Activated CD4-positive, CD25-positive, alpha-beta regulatory T cell treated with anti-CD3 and anti-CD28 coated beads, Interleukin-2, amount 50 U/mL, for 24 hours (primary cell): ENCODE measurements around the gene TMPRSS3.

Source experiments
- ATAC-seq, 2 donors: fragments of 150-1000 bp; cut with Tn5 transposase; one replicate each; pipeline ENCODE4 v1.10.0; 2021; ENCODE audit warnings: mild to moderate bottlenecking in 1 of 2, moderate library complexity in 1 of 2

Gene TMPRSS3

GRCh38 chr21:42369821-42370220 lies 26.0 kb downstream of the TMPRSS3 start:
- ATAC-seq: no peak

DNA sequence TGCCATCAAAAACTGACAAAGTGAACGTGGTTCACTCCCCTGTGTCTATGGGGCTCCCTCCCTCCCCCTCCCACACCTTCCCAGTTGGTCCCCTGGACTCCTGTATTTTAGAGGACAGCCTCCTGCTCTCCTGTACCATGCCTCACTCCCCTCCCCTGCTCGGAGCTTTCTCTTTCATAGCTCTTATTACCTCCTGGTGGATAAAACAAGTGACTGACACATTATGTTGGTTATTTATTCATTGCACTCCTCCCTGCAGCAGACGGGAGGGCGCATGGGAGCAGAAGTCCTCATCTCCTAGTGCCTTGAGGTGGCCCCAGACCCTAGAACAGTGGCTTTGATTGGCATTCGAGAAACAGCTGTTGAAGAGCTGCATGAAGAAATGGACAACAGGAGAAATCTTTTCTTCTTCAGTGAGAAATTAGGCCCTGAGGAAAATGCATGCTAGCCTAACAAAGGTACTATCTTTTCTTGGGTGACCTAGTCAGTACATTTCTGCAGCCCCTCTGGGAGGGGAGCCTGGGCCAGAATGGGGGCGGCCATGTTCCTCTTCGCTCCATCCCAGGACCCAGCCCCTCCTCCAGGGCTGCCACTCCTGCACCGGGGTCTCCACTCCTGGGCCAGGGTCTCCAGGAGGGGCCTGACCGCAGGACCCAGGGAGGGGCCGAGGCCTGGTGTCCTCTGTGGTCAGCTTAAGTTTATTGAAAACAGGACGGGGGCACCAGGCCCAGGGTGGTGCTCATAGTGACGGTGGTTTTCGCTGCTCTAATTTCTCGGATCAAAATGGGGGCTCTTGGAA lies 28.3 kb downstream of the TMPRSS3 start:
- no peak for ATAC-seq

- no peak for ATAC-seq
These were observed 29.4 kb downstream of the TMPRSS3 start, which contains the start of gene TFF1 for GRCh38 chr21:42366292-42367010. TFF1 (minus strand) TSS chr21:42366535; CDS start chr21:42366495, 40 bp downstream.

GRCh38 chr21:42365770-42366169 lies 30.1 kb downstream of the TMPRSS3 start:
- no peak for ATAC-seq

- ATAC-seq: no peak
These were observed 31.5 kb downstream of the TMPRSS3 start for GRCh38 chr21:42364304-42364865.

DNA sequence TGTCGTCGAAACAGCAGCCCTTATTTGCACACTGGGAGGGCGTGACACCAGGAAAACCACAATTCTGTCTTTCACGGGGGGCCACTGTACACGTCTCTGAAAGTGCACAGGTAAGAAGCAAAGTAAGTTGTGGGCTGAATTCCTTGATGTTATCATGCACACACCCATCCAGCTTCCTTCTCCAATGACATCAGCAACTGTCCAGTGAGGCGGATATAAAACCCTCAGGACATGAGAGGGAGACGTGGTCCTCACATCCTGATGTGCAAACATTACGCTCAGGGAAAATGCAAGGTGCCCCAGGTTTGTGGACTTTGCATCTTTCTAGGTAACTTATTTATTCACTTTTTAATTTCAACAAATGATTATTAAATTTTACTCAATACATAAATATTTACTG lies 32.5 kb downstream of the TMPRSS3 start:
- no peak for ATAC-seq

- no peak for ATAC-seq
These were observed 33.2 kb downstream of the TMPRSS3 start for GRCh38 chr21:42362700-42363099.

DNA sequence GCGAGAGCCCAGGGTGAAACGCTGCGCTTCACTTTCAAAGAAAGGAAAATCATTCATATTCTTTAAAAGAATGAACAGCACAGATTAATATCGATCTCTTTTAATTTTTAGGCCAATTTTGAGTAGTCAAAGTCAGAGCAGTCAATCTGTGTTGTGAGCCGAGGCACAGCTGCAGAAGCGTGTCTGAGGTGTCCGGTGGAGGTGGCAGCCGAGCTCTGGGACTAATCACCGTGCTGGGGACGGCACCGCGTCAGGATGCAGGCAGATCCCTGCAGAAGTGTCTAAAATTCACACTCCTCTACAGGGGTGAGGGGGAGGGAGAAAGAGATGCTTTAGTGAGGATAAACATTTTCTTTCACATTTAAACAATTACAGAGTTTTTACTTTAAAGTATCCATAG lies 33.7 kb downstream of the TMPRSS3 start:
- no peak for ATAC-seq

DNA sequence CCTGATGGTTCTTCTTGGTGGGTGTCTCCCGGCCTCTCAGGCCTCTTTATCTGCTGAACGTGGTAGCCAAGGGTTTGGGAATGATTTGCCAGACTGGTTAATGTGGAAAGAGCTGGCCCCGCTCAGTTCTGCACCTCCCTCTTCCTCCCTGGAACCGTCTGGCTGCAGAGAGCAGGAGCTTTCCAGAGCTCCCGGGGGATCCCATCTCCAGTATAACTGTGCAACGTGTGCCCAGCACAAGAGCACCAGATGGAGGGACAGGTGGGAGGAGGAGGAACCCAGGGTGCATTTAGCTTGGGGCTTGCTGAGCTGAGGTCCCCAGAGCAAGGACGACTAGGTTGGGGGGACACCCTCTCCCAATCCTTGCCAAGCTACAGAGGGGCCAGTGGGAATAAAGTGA lies 34.6 kb downstream of the TMPRSS3 start:
- no peak for ATAC-seq

DNA sequence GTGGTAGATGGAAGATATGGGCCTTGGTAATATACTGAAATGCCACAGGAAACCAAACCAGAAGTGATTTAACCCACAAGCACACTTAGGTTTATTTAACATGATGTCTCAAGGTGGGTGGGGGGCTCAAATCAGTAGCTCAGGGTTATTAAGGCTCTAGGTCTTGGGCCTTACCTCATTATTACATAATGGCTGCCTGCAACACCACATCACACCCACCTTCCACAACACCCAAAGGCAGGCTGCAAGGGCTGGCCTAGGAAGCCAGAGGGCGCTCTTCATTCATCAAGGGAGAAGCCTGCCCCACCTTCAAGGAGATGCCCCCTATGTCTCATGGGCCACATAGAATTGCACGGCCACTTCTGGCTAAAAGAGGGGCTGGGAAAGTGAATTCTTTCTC lies 35.5 kb downstream of the TMPRSS3 start:
- ATAC-seq: no peak

DNA sequence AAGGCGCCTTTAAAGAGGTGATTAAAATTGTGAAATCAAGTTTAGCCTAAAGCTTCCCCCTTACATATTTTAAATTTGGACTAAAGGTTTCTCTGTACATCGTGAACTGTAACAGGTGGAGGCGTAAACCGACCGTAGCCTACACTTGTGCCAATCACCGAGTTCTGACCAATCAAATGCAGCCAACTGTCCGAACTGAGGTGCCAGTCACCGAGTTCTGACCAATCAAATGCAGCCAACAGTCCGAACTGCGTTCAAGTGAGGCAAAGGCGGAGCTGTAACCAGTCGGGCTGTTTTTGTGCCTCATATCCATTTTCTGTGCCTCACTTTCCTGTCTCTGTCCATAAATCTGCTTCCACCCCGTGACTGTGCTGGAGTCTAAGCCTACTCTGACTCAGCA lies 36.9 kb downstream of the TMPRSS3 start:
- no peak for ATAC-seq

- ATAC-seq: no peak
These were observed 37.6 kb downstream of the TMPRSS3 start for GRCh38 chr21:42358261-42358660.

DNA sequence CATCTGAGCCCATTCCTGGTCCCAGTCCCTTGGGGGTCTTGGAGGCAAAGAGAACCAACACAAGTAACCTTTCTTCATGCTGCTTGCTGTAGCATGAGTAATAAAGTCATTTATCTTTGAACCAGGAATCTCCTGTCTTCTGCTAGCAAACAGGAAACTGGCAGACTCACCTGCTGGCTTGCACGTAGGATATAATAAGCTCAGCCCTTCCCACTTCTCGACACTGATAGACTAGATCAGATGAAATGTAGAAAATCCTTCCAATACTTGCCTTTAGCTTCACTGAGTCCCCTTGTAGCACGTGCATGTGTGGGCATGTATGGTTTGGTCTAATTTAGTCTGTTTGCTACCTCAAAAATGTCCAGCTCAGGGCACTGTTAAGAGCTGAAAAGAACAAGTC lies 38.5 kb downstream of the TMPRSS3 start:
- no peak for ATAC-seq

GRCh38 chr21:42356650-42357049 lies 39.2 kb downstream of the TMPRSS3 start:
- no peak for ATAC-seq

DNA sequence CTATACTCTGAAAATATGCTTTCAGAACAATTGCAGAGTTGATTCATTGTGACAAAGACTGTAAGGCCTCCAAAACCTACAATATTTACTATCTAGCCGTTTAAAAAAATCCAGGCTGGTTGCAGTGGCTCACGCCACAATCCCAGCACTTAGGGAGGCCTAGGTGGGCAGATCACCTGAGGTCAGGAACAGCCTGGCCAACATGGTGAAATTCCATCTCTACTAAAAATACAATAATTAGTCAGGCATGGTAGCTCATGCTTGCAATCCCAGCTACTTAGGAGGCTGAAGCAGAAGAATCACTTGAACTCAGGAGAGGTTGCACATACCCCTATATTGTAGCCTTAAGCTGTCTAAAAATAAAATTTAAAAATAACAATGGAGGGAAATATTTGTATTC lies 39.8 kb downstream of the TMPRSS3 start:
- no peak for ATAC-seq

DNA sequence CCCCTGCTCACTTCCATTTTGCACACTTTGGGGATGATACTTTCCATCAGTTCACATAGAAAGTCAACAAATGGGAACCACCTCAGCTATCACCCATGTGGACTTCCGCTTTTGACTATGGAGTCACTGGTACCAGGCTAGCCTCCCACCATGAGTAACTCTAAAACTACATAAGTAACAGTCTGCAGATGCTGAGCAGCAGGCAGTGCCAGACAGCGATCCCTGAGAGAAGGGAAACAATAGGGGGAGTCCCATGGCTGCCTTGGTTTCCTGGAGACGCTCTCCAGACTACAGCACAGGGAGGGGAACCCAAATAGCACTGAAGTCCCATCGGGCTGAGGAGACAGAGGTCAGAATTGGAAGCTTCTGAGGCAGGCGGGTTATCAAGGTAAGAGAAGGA lies 42.2 kb downstream of the TMPRSS3 start:
- ATAC-seq: no peak

DNA sequence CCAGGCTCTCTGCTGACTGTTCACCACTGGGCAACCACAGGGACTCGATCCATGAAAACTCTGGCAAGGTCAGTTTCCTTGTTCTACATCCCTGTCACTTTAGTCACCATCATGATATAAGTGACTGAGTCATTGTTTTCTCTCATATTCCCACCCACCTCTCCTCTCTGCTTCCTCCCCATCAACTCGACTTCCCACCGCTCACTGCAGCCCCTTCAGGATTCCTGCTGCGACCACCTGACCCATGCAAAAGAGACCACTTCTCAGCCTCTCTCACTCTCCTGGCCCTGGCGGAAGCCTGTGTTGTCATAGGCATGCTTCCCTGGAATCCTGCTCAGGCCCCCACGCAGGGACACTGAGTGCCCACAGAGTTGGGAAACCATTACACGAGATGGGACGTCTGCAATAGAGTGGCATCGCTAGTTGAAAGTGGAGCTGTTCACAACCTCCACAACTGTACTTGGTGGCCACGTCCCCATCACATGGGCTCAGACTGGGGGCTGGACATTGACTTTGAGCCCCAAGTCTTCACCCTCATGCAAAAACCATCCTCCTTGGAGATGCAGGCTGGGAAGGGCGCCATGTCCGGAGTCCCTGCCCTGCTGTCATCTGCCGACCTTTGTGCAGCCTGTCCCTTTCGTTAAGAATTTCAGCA lies 43.3 kb downstream of the TMPRSS3 start:
- no peak for ATAC-seq

DNA sequence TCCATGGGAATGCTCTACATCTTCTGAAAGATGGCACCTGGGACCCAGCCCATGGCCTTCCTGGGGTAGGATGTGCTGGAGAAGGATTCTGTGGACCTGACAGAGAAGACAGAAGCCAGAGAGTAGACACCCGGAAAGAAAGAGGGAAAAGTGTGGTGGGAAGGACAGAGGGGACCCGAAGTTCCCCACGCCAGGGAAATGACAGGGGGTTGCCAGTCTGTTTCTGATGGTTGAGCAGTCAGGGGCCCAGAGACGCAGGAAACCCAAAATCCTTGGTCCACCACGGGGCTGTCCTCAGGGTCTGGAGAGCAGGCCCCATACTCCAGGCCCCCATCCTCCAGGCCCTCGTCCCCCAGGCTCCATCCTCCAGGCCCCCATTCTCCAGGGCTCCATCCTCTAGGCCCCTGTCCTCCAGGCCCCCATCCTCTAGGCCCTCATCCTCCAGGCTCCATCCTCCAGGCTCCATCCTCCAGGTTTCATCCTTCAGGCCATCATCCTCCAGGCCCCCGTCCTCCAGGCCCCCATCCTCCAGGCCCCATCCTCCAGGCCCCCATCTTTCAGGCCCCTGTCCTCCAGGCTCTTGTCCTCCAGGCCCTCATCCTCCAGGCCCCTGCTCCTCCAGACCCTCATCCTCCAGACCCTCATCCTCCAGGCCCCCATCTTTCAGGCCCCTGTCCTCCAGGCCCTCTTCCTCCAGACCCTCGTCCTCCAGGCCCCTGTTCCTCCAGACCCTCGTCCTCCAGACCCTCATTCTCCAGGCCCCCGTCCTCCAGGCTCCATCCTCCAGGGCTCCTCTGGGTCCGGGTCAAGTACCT lies 44.0 kb downstream of the TMPRSS3 start:
- no peak for ATAC-seq

GRCh38 chr21:42350927-42351426 lies 44.9 kb downstream of the TMPRSS3 start, which contains the start of gene TFF2:
TFF2 (minus strand) TSS chr21:42350994; CDS start chr21:42350957, 37 bp downstream.
- ATAC-seq: no peak

GRCh38 chr21:42350318-42350910 lies 45.4 kb downstream of the TMPRSS3 start:
- ATAC-seq: no peak

DNA sequence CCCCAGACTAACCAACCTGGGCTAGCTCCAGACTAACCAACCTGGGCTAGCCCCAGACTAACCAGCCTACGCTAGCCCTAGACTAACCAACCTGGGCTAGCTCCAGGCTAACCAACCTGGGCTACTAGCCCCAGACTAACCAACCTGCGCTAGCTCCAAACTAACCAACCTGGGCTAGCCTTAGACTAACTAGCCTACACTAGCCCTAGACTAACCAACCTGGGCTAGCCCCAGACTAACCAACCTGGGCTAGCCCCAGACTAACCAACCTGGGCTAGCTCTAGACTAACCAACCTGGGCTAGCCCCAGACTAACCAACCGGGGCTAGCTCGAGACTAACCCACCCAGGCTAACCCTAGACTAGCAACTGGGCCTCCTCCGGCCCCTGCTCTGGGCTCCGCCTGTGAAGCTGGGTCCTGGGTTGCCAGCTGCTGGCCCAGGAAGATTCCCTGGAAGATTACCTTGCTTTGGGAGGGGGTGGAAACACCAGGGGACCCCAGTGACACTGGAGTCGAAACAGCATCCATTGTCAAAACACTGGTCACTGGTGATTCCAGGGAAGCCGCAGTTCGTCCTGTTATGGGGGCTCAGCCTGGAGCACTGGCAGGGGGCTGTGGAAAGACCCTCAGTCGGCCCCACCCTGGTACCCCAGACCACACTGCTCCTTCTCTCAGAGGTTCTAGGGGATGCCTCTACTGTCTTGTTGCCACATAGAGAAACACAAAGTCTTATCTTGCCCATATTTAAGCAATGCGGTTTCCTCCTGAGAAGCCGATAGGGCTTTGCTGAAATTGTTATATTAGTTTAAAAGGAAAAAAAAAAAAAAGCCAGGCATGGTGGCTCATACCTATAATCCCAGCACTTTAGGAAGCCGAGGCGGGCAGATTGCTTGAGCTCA lies 46.2 kb downstream of the TMPRSS3 start:
- ATAC-seq: no peak
